NCI-H1048 (cell line): ENCODE measurements around the gene ABHD12.

Experiments
- DNase-seq: peaks from one replicate; lab custom pipeline; 2025; lab: John Stamatoyannopoulos, UW

The ABHD12 gene

GRCh38 chr20:25289886-25290597 is 100.6 kb downstream of the ABHD12 start:
- DNase-seq = no peak

DNA sequence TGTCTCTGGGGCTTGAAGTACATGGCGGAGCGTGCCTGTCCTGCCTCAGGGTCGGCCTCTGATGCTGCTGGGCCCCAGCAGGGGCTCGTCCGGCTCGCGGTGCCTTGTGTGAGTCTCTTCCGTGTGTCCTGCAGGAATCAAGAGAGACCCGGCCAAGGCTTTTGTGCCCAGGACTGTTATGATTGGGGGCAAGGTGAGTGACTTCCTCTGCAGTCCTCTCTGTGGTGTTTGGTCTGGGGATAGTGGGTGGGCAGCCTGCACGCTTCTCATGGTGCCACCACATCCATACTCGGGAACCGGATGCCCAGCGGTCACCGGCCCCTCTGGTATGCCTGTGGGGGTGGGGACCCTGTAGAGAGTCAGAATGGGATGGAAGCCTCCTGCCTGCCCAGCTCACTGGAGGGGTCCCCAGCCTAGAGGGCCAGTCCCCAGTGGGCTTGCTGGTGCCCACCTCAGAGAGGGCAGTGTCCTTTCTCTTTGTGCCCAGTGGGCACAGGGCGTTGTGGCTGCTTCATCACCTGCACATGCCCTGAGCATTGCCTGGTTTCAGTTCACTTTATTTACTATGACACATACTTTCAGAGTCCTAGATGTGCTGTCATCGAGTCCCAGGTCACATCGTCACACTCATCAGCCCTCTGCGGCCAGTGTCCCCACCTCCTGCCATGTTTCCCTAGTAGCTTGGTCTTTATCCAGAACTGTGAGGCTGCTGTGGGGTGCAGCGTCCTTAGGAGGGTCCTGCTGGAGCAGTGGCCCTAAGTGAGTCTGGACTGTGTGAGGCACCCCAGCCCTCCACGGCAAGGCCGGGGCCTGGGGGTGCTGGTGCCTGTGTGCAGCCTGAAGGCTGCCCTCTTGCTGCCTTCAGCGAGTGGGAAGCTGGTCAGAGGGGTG is 102.1 kb downstream of the ABHD12 start:
- DNase-seq = no peak

GRCh38 chr20:25287631-25288290 is 102.9 kb downstream of the ABHD12 start:
- DNase-seq = no peak

DNA sequence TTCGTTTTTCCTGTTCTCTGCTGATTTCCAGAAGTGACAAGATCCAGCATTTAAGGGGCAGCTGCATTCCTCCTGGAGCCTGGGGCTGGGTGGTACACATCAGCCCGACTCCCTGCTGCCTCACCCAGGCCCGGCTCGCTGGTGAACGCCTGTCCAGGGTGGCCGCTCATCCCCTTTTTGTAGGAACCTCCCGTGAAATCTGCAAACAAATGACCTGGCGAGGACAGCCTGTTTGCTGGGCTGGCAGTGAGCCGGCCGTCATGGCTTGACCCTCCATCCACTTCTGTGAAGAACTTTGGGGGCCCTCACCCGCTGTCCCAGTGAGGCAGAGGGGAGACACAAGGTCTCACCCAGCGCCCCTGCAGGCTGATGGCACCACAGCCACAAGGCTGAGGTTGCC is 103.7 kb downstream of the ABHD12 start:
- no peak for DNase-seq

- DNase-seq = no peak
These were observed 104.5 kb downstream of the ABHD12 start for GRCh38 chr20:25285856-25286798.

- no peak for DNase-seq
These were observed 105.5 kb downstream of the ABHD12 start for GRCh38 chr20:25285091-25285647.

DNA sequence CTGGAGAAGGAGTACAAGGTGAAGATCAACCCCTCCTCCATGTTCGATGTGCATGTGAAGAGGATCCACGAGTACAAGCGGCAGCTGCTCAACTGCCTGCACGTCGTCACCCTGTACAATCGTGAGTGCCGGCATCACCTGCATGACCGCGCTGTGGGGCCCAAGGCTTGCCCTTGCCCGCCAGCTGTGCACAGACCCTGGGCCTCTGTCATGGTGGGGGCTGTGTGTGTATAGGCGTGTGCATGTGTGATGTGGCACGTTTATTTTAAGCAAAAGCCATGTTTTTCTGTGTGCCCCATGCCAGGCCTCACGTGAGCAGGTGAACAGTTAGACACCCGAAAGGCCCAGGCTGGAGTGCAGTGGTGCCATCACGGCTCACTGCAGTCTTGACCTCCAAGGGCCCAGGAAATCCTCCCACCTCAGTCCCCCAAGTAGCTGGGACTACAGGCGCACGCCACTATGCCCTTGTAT is 106.5 kb downstream of the ABHD12 start:
- DNase-seq = no peak

- DNase-seq = no peak
These were observed 107.2 kb downstream of the ABHD12 start for GRCh38 chr20:25283221-25283951.

GRCh38 chr20:25282796-25283195 is 107.8 kb downstream of the ABHD12 start:
- no peak for DNase-seq

DNA sequence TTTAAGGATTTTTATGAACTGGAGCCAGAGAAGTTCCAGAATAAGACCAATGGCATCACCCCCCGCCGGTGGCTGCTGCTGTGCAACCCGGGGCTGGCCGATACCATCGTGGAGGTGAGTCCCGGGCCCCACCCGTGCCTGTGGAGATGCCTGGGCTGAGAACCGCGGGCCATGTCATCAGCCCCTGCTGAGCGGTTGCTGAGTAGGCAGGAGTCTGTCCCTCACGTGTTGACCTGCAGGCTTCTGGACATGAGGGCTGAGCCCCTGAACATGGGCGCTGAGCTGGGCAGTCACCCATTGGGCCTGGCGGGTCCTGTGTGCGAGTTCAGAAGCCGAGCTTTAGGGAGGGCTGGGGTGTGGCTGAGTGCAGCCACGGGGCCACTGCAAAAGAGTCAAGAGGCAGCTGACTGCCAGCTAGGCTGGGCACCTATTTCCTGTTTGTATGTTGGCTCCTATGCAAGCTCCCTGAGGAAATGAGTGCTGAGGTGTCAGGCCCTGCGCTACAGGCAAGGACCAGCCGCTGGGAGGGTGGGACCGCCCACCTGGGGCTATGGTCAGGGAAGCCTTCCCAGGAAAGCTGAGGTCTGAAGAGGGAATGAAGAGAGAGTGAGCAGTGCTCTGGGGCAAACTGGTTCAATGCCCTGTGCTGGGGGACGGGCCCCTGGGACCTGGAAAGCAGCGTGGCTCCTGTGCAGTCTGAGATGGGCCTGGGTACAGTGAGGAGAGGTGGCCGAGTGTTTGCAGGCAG is 108.4 kb downstream of the ABHD12 start:
- no peak for DNase-seq

DNA sequence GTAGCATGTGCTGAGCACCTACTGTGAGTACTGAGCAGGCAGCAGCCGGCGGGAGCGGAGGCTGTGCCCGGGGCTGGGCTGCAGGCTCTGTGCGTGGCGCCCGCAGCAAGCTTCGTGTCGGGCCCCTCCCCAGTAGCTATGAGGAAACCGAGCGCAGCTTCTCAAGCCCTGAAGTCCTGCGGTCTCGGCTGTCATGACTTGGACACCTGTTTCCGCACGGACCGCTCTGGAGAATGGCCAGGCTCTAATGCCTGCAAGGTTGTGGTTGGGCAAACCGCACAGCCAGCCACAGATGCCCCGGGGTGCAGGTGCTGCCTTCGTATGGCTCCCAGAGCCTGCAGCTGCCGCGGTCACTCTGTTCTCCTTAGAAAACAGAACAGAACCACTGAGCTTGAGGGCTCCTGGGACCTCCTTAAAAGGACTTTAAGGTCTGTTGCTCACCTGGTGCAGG is 109.1 kb downstream of the ABHD12 start:
- no peak for DNase-seq

- DNase-seq = no peak
These were observed 109.8 kb downstream of the ABHD12 start for GRCh38 chr20:25280574-25281535.

GRCh38 chr20:25280051-25280573 is 110.5 kb downstream of the ABHD12 start:
- DNase-seq = no peak

GRCh38 chr20:25279403-25279802 is 111.2 kb downstream of the ABHD12 start:
- no peak for DNase-seq

DNA sequence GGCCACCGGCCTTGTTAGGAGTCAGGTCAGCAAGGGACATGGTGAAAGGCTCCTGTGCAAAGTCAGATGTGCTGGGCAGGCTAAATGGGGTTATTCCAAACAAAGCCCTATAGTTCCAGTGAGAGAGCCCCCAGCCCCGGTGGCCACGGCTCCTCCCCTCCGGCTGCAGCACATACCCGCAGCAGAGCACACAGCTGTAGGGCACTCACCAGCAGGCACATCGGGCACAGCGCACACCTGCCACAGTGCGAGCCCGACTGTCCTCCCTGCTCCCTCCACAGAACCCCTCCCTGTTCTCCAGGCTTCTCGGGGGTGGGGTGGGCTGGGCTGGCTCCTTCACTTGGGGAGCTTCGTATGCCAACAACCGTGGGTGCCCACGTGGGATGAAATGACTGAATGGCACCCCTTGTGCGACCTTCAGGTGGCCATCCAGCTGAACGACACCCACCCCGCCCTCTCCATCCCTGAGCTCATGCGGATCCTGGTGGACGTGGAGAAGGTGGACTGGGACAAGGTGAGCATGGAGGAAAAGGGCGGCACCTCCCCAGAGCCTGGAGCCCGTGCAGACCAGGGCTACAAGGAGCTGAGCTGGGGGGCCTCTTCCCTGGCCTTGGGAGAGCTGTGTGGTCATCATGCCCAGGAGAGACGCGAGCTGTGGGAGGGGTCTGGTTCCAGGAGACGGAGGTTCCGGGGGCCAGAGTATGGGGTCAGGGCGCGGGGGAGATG is 111.8 kb downstream of the ABHD12 start:
- no peak for DNase-seq

DNA sequence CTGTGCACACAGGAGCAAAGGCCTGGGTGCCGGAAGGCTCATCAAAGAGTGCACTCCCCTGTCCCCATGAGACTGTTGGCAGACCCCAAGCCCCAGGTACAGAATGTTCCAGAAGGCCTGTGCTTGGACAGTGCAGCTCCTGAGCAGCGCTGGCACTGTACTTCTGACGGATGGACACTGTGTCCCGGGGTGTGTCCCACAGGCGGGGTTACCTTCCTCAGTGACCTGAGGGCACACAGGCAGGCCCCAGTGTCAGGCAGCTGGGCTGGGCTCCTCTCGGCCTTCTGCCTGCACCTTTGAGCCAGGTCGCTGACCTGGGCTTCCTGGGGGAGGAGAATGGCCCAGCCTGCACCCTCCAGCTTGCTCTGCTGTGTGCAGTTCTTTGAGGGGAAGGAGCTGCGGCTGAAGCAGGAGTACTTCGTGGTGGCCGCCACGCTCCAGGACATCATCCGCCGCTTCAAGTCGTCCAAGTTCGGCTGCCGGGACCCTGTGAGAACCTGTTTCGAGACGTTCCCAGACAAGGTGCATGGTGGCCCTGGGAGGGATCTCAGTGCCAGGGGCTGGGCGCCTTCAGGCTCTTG is 112.6 kb downstream of the ABHD12 start:
- no peak for DNase-seq
